Trophoblast cell (in vitro differentiated cells and primary cell): ENCODE measurements around the gene IGLL1.
"Not testable (repeated sequence)": the region's sequence is repeated elsewhere in the genome, so short reads cannot be mapped to it uniquely, and the experiment has no call there.

Source experiments
- DNase-seq, 2 donors: peaks; one replicate each; pipeline ENCODE4 v3.0.0-alpha.2; 2016
- H2AFZ ChIP-seq: 2 replicates; pipeline ENCODE4 v1.6.1; 2013; ENCODE audit warnings: low read length, moderate library complexity, mild to moderate bottlenecking; ENCODE audit not compliant: insufficient read depth, poor library complexity
- H2AK5ac ChIP-seq: 2 replicates; pipeline ENCODE4 v1.6.1; 2013; ENCODE audit warnings: mild to moderate bottlenecking, low read length
- H2BK120ac ChIP-seq: 2 replicates; pipeline ENCODE4 v1.6.1; 2013; ENCODE audit warnings: low read length, mild to moderate bottlenecking, moderate library complexity; ENCODE audit not compliant: insufficient read depth, poor library complexity
- H2BK12ac ChIP-seq: 2 replicates; pipeline ENCODE4 v1.6.1; 2013; ENCODE audit warnings: mild to moderate bottlenecking, low read length, moderate library complexity
- H2BK5ac ChIP-seq: 2 replicates; pipeline ENCODE4 v1.6.1; 2013; ENCODE audit warnings: low read length, low read depth, moderate library complexity, mild to moderate bottlenecking; ENCODE audit not compliant: poor library complexity
- H3K14ac ChIP-seq: 2 replicates; pipeline ENCODE4 v1.6.1; 2013; ENCODE audit warnings: mild to moderate bottlenecking, low read length
- H3K18ac ChIP-seq: 2 replicates; pipeline ENCODE4 v1.6.1; 2013; ENCODE audit warnings: mild to moderate bottlenecking, low read length
- H3K23ac ChIP-seq: 2 replicates; pipeline ENCODE4 v1.6.1; 2013; ENCODE audit warnings: low read length
- H3K27ac ChIP-seq: 2 replicates; pipeline ENCODE4 v1.5.1; 2013; ENCODE audit warnings: low read depth, mild to moderate bottlenecking, inconsistent platforms, low read length, moderate library complexity
- H3K27me3 ChIP-seq: 2 replicates; pipeline ENCODE4 v1.6.1; 2013; ENCODE audit warnings: inconsistent platforms, mild to moderate bottlenecking, low read length, moderate library complexity; ENCODE audit not compliant: insufficient read depth
- H3K36me3 ChIP-seq, 2 experiments: 1 replicate in 1 of 2; 2 replicates in 1 of 2; pipeline ENCODE4 v1.6.1; 2013; ENCODE audit warnings: low read length in 2 of 2, mild to moderate bottlenecking in 2 of 2, moderate library complexity in 1 of 2; ENCODE audit not compliant: insufficient read depth in 2 of 2, control insufficient read depth in 1 of 2
- H3K4ac ChIP-seq: 2 replicates; pipeline ENCODE4 v1.6.1; 2013; ENCODE audit warnings: low read depth, mild to moderate bottlenecking, low read length, moderate library complexity
- H3K4me1 ChIP-seq, 2 experiments: 1 replicate in 1 of 2; 2 replicates in 1 of 2; pipeline ENCODE4 v1.6.1; 2013; ENCODE audit warnings: low read length in 2 of 2, mild to moderate bottlenecking in 2 of 2, moderate library complexity in 1 of 2; ENCODE audit not compliant: insufficient read depth in 2 of 2, control insufficient read depth in 1 of 2
- H3K4me2 ChIP-seq: 2 replicates; pipeline ENCODE4 v1.6.1; 2013; ENCODE audit warnings: inconsistent platforms, mild to moderate bottlenecking, low read length, moderate library complexity
- H3K4me3 ChIP-seq: 2 replicates; pipeline ENCODE4 v1.5.1; 2013; ENCODE audit warnings: mild to moderate bottlenecking, low read depth, low read length, inconsistent platforms
- H3K79me1 ChIP-seq: one replicate; pipeline ENCODE4 v1.6.1; 2013; ENCODE audit warnings: low read length
- H3K79me2 ChIP-seq: 2 replicates; pipeline ENCODE4 v1.6.1; 2013; ENCODE audit warnings: low read length, mild to moderate bottlenecking; ENCODE audit not compliant: control insufficient read depth, insufficient read depth, poor library complexity
- H3K9ac ChIP-seq: 2 replicates; pipeline ENCODE4 v1.6.1; 2013; ENCODE audit warnings: mild to moderate bottlenecking, low read length
- H3K9me3 ChIP-seq: 2 replicates; pipeline ENCODE4 v1.6.1; 2013; ENCODE audit warnings: low read depth, mild to moderate bottlenecking, control low read depth, inconsistent platforms, low read length; ENCODE audit not compliant: insufficient read depth
- H4K12ac ChIP-seq: 2 replicates; pipeline ENCODE4 v1.6.1; 2013; ENCODE audit warnings: low read depth, mild to moderate bottlenecking, low read length, moderate library complexity
- H4K8ac ChIP-seq: 2 replicates; pipeline ENCODE4 v1.6.1; 2013; ENCODE audit warnings: low read depth, mild to moderate bottlenecking, low read length, moderate library complexity
- H4K91ac ChIP-seq: one replicate; pipeline ENCODE4 v1.6.1; 2013; ENCODE audit warnings: low read depth, mild to moderate bottlenecking, low read length, moderate library complexity
- WGBS: extraction: QIAGEN DNeasy Blood & Tissue Kit; methylation state at CpG from one replicate; pipeline ENCODE4 v1.1.7; 2013; ENCODE audit warnings: missing lambda C conversion rate; ENCODE audit not compliant: insufficient read length, insufficient coverage; ENCODE audit errors: extremely low coverage; 5-methylcytosine and 5-hydroxymethylcytosine counted together

Gene IGLL1

DNA sequence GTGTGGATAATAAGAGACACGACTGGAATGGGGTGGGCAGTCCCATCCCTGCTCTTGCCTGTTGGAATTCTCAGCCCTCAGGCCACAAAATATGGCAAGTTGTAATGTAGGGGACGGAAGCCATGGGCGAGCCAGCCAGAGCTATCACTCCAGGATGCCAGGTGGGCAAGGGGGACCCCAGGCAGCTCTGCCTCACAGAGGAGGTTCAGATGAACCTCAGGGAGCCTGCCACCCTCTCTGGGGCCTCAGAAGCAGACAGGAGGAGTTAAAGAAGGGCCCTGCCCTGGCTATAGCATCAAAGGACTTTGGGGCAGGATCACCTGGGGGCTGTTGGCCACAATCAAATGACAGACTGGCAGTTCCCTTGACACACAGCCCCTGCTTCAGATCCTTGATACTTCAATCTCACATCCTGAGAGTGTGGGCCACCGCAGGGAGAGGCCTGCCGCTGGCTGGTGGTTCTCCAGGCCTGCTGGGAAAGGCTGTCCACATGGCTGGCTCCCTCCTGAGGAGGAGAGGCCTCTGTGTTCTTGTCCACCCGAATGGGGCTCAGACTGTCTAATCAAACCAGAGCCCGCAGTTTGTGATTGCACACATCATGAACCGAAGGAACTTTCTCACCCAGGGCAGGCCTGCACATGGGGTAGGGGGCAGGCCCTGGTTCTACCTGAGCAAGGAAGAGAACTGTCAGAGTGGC, 31.4 kb downstream of the IGLL1 start:
- Histone ChIP-seq H3K23ac (no peak overlapping the region), H2BK120ac (no peak overlapping the region), H3K36me3 (no peaks in the 10 kb centered on the region), H3K4ac (no peak overlapping the region), H3K79me2 (no peaks in the 10 kb centered on the region), H4K8ac (no peak overlapping the region), H3K14ac (no peak overlapping the region), H4K91ac (no peak overlapping the region), H3K4me2 (no peak overlapping the region), H3K27me3 (no peaks in the 10 kb centered on the region), H3K9me3 (peaks cover 17% of the 10 kb centered on the region), H2BK12ac (no peak overlapping the region), H3K27ac (no peak overlapping the region), H3K4me3 (no peak overlapping the region), H2AFZ (no peak overlapping the region), H3K4me1 (no peaks in the 10 kb centered on the region), H2AK5ac (no peak overlapping the region), H2BK5ac (no peak overlapping the region), H3K9ac (no peak overlapping the region), H4K12ac (no peak overlapping the region), H3K79me1 (no peaks in the 10 kb centered on the region), H3K18ac (no peak overlapping the region)
- WGBS, result no CpG with 5 or more reads among the region's 8 CpGs
- DNase-seq, result no peak

- Histone ChIP-seq H3K4me3 (no peak overlapping the region), H4K12ac (no peak overlapping the region), H3K9ac (no peak overlapping the region), H3K4ac (no peak overlapping the region), H4K8ac (no peak overlapping the region), H4K91ac (no peak overlapping the region), H2BK5ac (no peak overlapping the region), H2AK5ac (no peak overlapping the region), H3K36me3 (no peaks in the 10 kb centered on the region), H3K4me1 (no peaks in the 10 kb centered on the region), H3K27ac (no peak overlapping the region), H2BK120ac (no peak overlapping the region), H3K23ac (no peak overlapping the region), H2BK12ac (no peak overlapping the region), H3K79me1 (no peaks in the 10 kb centered on the region), H3K27me3 (no peaks in the 10 kb centered on the region), H3K79me2 (no peaks in the 10 kb centered on the region), H3K9me3 (peaks cover 15% of the 10 kb centered on the region), H3K18ac (no peak overlapping the region), H3K4me2 (no peak overlapping the region), H2AFZ (no peak overlapping the region), H3K14ac (no peak overlapping the region)
- WGBS, result no CpG with 5 or more reads among the region's 10 CpGs
- no peak for DNase-seq
These were observed 32.1 kb downstream of the IGLL1 start for GRCh38 chr22:23547818-23548500.

GRCh38 chr22:23547382-23547781, 32.7 kb downstream of the IGLL1 start:
- H4K8ac ChIP-seq, H3K9ac ChIP-seq, H3K79me1 ChIP-seq, H3K18ac ChIP-seq, H3K79me2 ChIP-seq, H2BK5ac ChIP-seq, H3K23ac ChIP-seq, H3K27me3 ChIP-seq, H2BK120ac ChIP-seq, H3K36me3 ChIP-seq, H2AFZ ChIP-seq, H3K4me3 ChIP-seq, H3K4me2 ChIP-seq, H4K12ac ChIP-seq, H3K14ac ChIP-seq, H2AK5ac ChIP-seq, H4K91ac ChIP-seq, H2BK12ac ChIP-seq, H3K4ac ChIP-seq, H3K27ac ChIP-seq, DNase-seq, H3K4me1 ChIP-seq: not testable (repeated sequence)
- peaks cover 15% of the 10 kb centered on the region for H3K9me3 ChIP-seq
- WGBS, result no CpG with 5 or more reads among the region's 5 CpGs

DNA sequence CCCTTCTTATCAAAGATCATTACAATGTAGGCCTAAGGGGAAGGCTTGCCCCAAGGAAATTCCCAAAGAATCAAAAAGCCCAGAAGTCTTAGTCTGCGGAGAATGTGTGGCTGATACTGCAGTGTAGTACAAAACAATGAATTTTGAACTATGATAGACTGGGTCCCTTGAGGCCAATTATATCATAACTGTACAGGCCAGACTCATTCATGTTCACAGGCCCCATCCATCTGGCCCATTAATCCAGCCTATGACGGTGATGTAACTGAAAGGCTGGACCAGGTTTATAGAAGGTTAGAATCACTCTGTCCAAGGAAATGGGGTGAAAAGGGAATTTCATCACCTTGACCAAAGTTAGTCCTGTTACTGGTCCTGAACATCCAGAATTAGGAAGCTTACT, 35.2 kb downstream of the IGLL1 start:
- no peak overlapping the region for H2BK120ac ChIP-seq
- H3K36me3 ChIP-seq, result no peaks in the 10 kb centered on the region
- H3K9ac ChIP-seq, result no peak overlapping the region
- no peaks in the 10 kb centered on the region for H3K27me3 ChIP-seq
- no peak overlapping the region for H3K4ac ChIP-seq
- H3K9me3 ChIP-seq, result peaks cover 13% of the 10 kb centered on the region
- H3K79me2 ChIP-seq, result no peaks in the 10 kb centered on the region
- no peaks in the 10 kb centered on the region for H3K79me1 ChIP-seq
- H4K8ac ChIP-seq, result no peak overlapping the region
- no peak overlapping the region for H3K23ac ChIP-seq
- no peak overlapping the region for H4K12ac ChIP-seq
- no peak overlapping the region for H3K4me2 ChIP-seq
- no peak overlapping the region for H3K18ac ChIP-seq
- WGBS, result no CpG with 5 or more reads among the region's 2 CpGs
- H2BK12ac ChIP-seq, result no peak overlapping the region
- peak in 1 of 2 donors; percentile 43 for DNase-seq
- H4K91ac ChIP-seq, result no peak overlapping the region
- no peak overlapping the region for H2AFZ ChIP-seq
- H2BK5ac ChIP-seq, result no peak overlapping the region
- H3K4me3 ChIP-seq, result no peak overlapping the region
- H3K4me1 ChIP-seq, result no peaks in the 10 kb centered on the region
- no peak overlapping the region for H2AK5ac ChIP-seq
- H3K14ac ChIP-seq, result no peak overlapping the region
- no peak overlapping the region for H3K27ac ChIP-seq
